SU-DHL-6 (cell line): ENCODE data around the gene KIAA0319L.

Experiments
- CTCF ChIP-seq: fragments of 200-600 bp; sonication (generic); IDR thresholded peaks from one replicate; pipeline ENCODE4 v1.5.1; 2017; ENCODE audit warnings: antibody characterized with exemption, mild to moderate bottlenecking, low read length, moderate library complexity; ENCODE audit not compliant: insufficient read depth, poor library complexity, severe bottlenecking
- EZH2phosphoT487 ChIP-seq: fragments of 200-600 bp; sonication (generic), shearing (Covaris generic); conservative IDR thresholded peaks from 2 replicates; pipeline ENCODE4 v1.6.1; 2018; ENCODE audit warnings: mild to moderate bottlenecking, antibody characterized with exemption, low read length, moderate library complexity, mixed read lengths

GRCh38 chr1:35573198-35574124 lies 16.3 kb upstream of the KIAA0319L start, which contains the start of gene TFAP2E:
- TF ChIP-seq CTCF, result no peak
- TF ChIP-seq EZH2phosphoT487, result no peak
